Limb (tissue), 2 donors: ENCODE data around the gene IGF1.
"Not testable (repeated sequence)": the region's sequence is repeated elsewhere in the genome, so short reads cannot be mapped to it uniquely, and the experiment has no call there.

Experiments
- DNase-seq, 2 donors: peaks; one replicate each; pipeline ENCODE4 v3.0.0-alpha.2; 2016; ENCODE audit errors: extremely low spot score in 2 of 2

Gene IGF1

GRCh38 chr12:102462386-102462785, 18.0 kb downstream of the IGF1 start:
- DNase-seq = no peak

GRCh38 chr12:102461501-102461900, 18.9 kb downstream of the IGF1 start:
- DNase-seq = no peak

- DNase-seq = no peak
Measured at GRCh38 chr12:102459314-102459713, 21.0 kb downstream of the IGF1 start.

DNA sequence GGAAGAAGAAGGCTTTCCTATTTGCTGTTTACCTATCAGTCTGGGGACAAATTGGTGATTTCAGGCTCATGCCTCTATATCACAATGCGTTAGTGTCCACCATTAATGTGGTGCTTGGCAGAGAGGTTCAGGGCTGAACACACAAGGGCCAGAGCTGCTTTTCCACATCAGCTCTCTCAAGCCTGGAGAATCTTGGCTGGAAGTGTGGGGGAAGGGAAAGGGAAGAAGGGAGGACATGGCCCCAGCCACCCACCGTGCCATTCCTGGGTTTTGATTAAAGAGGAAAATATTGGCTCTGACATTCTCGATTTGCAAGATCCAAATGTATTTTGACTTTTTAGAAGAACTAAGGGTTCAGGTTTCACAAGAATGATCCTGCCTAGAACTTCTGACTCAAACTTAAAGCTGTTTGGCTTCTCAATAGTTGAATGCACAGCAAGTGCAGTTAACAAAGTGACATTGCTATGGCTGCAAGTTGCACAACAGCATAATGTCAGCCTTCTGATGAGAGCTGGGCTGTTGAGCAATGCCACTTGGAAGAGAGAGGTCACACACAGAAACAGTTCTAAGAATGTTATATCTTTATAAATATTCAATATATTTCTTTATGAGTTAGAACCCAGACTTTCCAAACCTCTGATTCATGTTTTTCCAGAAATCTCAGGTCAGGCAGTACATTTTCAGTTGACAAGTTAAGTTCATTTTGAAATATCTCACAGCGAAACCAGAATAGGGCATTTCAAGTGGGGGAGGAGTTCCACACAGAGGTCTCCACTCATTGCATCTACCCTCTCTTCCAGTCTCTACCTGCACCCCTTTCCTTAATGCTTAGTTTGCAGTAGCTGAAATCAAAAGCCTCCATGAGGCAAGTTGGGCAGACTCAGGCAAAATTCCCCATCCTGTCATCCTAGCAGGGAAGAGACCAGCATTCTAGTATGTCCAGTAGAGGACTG, 25.3 kb downstream of the IGF1 start:
- no peak for DNase-seq

DNA sequence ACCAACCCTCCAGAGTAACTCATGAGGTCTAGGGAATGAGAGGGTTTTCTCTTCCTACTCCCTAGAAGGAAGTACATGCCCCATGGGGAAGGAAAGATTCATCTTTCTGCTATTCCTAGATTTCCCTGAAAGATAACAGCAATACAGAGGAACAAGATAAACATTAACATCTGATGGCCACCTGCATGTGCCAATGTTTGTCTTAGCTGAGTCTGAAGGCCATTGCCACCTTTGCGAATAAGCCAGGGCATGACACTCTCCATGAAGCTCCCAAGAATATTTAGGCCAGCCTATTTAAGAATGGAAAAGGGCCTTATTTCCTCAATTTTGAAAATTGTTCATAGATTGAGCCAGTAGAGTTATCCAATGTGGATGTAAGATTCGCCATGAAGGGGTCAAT, 26.0 kb downstream of the IGF1 start:
- DNase-seq = no peak

GRCh38 chr12:102452605-102453004, 27.8 kb downstream of the IGF1 start:
- DNase-seq = no peak

DNA sequence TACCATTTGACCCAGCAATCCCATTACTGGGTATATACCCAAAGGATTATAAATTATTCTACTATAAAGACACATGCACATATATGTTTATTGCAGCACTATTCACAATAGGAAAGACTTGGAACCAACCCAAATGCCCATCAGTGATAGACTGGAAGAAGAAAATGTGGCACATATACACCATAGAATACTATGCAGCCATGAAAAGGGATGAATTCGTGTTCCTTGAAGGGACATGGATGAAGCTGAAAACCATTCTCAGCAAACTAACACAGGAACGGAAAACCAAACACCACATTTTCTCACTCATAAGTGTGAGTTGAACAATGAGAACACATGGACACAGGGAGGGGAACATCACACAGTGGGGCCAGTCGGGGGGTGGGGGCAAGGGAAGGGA, 31.3 kb downstream of the IGF1 start:
- not testable (repeated sequence) for DNase-seq

- not testable (repeated sequence) for DNase-seq
Measured at GRCh38 chr12:102447426-102447825, 32.9 kb downstream of the IGF1 start.

- no peak for DNase-seq
Measured at GRCh38 chr12:102444707-102445106, 35.7 kb downstream of the IGF1 start.

DNA sequence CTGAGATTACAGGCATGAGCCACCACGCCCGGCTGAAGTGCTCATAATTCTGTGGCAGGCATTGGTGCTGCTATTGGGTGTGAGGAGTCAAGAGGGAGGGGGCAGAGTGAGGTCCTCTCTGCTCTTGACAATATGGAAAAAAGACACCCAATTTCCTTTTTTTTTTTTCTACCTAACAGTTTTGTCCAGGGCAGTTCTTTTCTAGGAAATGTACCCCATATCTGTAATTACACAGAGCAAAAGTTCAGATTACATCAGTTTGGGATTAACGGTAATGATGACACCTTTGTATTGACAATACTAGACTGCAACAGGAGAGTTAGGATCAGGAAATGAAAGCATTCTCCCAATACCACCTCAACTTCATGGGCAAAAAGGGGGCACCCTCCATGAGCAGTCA, 36.3 kb downstream of the IGF1 start:
- no peak for DNase-seq

- no peak for DNase-seq
Measured at GRCh38 chr12:102441077-102441596, 39.2 kb downstream of the IGF1 start.

GRCh38 chr12:102439426-102440405, 40.6 kb downstream of the IGF1 start:
- DNase-seq = peak; percentile 30 to 39

- DNase-seq = no peak
Measured at GRCh38 chr12:102438827-102439210, 41.5 kb downstream of the IGF1 start.

DNA sequence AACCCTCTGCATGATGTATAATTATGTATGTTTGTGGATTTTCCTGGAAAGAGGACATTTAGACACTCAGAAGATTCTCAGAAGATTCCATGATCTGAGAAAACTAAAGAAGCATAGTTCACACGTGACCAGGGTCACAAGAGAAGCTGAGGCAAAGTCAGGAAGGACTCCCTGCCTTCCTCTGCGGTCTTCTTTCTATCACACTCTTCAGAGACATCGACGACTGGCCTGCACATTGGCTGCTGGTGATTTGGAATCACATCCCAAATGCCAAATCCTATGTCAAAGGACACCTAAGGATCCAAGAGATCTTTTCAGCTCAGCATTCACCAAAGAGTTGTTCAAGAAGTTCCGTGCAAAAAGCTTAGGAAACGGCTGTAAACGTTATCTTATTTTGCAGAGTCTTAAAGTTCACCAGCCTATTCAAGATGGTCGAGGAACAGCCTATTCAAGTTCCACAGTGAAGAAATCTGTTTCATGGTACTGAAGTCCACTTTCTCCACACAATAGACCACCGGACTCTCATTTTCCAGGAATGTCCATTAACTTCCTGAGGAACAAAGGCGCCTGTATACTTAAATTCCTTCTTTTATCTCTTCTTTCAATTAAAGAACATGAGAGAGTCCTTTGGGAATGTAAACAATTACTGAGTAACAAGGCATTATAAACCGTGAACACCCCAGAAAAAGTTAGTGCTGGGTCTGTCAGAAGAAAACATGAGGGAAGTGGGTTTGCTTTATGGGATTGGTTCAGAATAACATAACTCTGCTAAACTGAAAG, 42.1 kb downstream of the IGF1 start:
- DNase-seq = no peak

DNA sequence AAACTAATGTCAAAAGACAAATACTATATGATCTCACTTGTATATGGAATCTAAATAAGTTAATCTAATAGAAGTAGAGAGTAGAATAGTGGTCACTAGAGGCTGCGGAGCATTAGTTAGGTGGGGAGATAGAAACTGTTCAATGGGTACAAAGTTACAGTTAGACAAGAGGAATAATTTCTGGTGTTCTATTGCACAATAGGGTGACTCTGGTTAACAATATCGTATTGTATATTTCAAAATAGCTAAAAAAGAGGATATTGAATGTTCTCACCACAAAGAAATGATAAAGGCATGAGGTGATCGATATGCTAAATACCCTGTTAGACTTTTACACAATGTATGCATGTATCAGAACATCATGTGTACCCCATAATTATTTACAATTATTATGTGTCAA, 42.9 kb downstream of the IGF1 start:
- DNase-seq = no peak

GRCh38 chr12:102436867-102437266, 43.5 kb downstream of the IGF1 start:
- no peak for DNase-seq

DNA sequence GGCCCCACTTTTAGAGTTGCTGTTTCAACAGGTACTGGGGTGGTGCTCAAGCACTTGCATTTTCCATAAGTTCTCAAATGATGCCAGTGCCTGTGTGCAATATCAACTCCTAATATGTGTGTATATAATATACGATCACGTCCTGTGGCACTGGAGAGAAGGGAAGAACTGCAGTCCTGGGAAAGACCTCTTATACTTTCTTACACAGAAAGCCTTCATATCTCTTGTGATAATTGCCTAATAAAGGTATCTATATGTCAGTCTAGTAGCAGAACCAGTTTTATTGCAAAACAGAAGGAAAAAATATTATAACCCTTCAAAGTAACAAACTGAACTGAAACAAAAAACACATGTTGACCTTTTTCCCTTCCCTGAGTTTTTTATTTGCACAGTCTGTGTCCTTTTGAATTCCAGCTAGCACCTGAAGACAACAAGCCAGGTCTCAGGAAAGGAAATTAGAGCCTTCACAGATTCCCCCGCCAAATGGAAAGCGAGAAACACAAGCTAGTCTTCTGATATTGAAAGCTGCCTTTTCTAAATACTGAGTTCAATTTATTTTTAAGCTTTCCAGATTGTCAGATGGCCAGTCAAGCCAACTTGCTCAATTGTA, 44.4 kb downstream of the IGF1 start:
- no peak for DNase-seq

- no peak for DNase-seq
Measured at GRCh38 chr12:102433304-102433703, 47.1 kb downstream of the IGF1 start.

DNA sequence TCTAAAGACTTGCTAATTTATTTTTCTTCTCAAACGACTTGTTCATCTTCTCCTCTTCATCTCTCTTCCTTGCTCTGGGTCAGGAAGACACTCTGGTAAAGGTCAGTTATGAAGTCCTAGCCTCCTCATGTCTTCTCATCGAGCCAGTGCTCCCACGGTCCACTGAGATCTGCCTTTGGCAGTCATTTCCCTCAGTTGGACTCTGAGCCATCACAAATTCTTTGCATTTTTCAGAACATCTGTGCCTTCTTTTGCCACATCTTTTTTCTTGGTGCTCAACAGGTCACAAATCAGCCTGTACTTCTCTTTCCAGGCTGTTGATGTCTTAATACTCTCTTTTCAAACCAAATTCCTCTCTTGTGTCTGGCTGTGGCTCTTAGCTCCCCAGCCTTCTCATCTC, 49.7 kb downstream of the IGF1 start:
- DNase-seq = no peak
